ENCODE measurements around the gene TFPI.

The TFPI gene

GRCh38 chr2:187440101-187440675 lies 114.0 kb downstream of the TFPI start:
- no peak for DNase-seq (ENCODE audit: extremely low read depth, insufficient read length)
- H3K4me3 ChIP-seq (replicated peaks; ENCODE audit: low read depth, low read length), result no peak overlapping the region
- no peaks in the 10 kb centered on the region for H3K27me3 ChIP-seq (replicated peaks; ENCODE audit: control insufficient read depth, insufficient read depth, low read length)
- no peaks in the 10 kb centered on the region for H3K36me3 ChIP-seq (ENCODE audit: control insufficient read depth, insufficient read depth, low read length)
- TF ChIP-seq CTCF (IDR thresholded peaks at IDR 0.05; ENCODE audit: insufficient read depth, low read length, poor library complexity, severe bottlenecking), result no peak

GRCh38 chr2:187438455-187438854 lies 115.8 kb downstream of the TFPI start:
- Histone ChIP-seq H3K27me3 (replicated peaks; ENCODE audit: control insufficient read depth, insufficient read depth, low read length) (no peaks in the 10 kb centered on the region), H3K4me3 (replicated peaks; ENCODE audit: low read depth, low read length) (no peak overlapping the region), H3K36me3 (ENCODE audit: control insufficient read depth, insufficient read depth, low read length) (no peaks in the 10 kb centered on the region)
- no peak for TF ChIP-seq CTCF (IDR thresholded peaks at IDR 0.05; ENCODE audit: insufficient read depth, low read length, poor library complexity, severe bottlenecking)
- no peak for DNase-seq (ENCODE audit: extremely low read depth, insufficient read length)

GRCh38 chr2:187435756-187436155 lies 118.5 kb downstream of the TFPI start:
- DNase-seq (ENCODE audit: extremely low read depth, insufficient read length), result no peak
- TF ChIP-seq CTCF (IDR thresholded peaks at IDR 0.05; ENCODE audit: insufficient read depth, low read length, poor library complexity, severe bottlenecking), result no peak

GRCh38 chr2:187435078-187435477 lies 119.2 kb downstream of the TFPI start:
- DNase-seq (ENCODE audit: extremely low read depth, insufficient read length), result no peak
- H3K4me3 ChIP-seq (replicated peaks; ENCODE audit: low read depth, low read length), result no peak overlapping the region
- no peak for TF ChIP-seq CTCF (IDR thresholded peaks at IDR 0.05; ENCODE audit: insufficient read depth, low read length, poor library complexity, severe bottlenecking)
- H3K36me3 ChIP-seq (ENCODE audit: control insufficient read depth, insufficient read depth, low read length), result no peaks in the 10 kb centered on the region
- no peaks in the 10 kb centered on the region for H3K27me3 ChIP-seq (replicated peaks; ENCODE audit: control insufficient read depth, insufficient read depth, low read length)

More at GRCh38 chr2:187435756-187436155, 118.5 kb downstream of the TFPI start:
- Histone ChIP-seq H3K4me3 (replicated peaks; ENCODE audit: low read depth, low read length) (no peak overlapping the region), H3K36me3 (ENCODE audit: control insufficient read depth, insufficient read depth, low read length) (no peaks in the 10 kb centered on the region), H3K27me3 (replicated peaks; ENCODE audit: control insufficient read depth, insufficient read depth, low read length) (no peaks in the 10 kb centered on the region)

- no peak for TF ChIP-seq CTCF (IDR thresholded peaks at IDR 0.05; ENCODE audit: insufficient read depth, low read length, poor library complexity, severe bottlenecking)
- no peak for DNase-seq (ENCODE audit: extremely low read depth, insufficient read length)
Observed at GRCh38 chr2:187434342-187434785, 119.9 kb downstream of the TFPI start.

GRCh38 chr2:187431911-187432310 lies 122.3 kb downstream of the TFPI start:
- DNase-seq (ENCODE audit: extremely low read depth, insufficient read length), result no peak
- H3K27me3 ChIP-seq (replicated peaks; ENCODE audit: control insufficient read depth, insufficient read depth, low read length), result no peaks in the 10 kb centered on the region
- no peak for TF ChIP-seq CTCF (IDR thresholded peaks at IDR 0.05; ENCODE audit: insufficient read depth, low read length, poor library complexity, severe bottlenecking)
- no peak overlapping the region for H3K4me3 ChIP-seq (replicated peaks; ENCODE audit: low read depth, low read length)
- no peaks in the 10 kb centered on the region for H3K36me3 ChIP-seq (ENCODE audit: control insufficient read depth, insufficient read depth, low read length)

More at GRCh38 chr2:187434342-187434785, 119.9 kb downstream of the TFPI start:
- Histone ChIP-seq H3K36me3 (ENCODE audit: control insufficient read depth, insufficient read depth, low read length) (no peaks in the 10 kb centered on the region), H3K27me3 (replicated peaks; ENCODE audit: control insufficient read depth, insufficient read depth, low read length) (no peaks in the 10 kb centered on the region), H3K4me3 (replicated peaks; ENCODE audit: low read depth, low read length) (no peak overlapping the region)

All from GM06990 (cell line).